ENCODE measurements around the gene MYOM3. TPM values are rescaled to one million over a fixed set of nuclear protein-coding genes. Genes with fewer than 3 reads are reported as not detected.

The MYOM3 gene
- total RNA-seq, 2 donors from 2014 or later = 2.3 to 4.3 TPM

DNA sequence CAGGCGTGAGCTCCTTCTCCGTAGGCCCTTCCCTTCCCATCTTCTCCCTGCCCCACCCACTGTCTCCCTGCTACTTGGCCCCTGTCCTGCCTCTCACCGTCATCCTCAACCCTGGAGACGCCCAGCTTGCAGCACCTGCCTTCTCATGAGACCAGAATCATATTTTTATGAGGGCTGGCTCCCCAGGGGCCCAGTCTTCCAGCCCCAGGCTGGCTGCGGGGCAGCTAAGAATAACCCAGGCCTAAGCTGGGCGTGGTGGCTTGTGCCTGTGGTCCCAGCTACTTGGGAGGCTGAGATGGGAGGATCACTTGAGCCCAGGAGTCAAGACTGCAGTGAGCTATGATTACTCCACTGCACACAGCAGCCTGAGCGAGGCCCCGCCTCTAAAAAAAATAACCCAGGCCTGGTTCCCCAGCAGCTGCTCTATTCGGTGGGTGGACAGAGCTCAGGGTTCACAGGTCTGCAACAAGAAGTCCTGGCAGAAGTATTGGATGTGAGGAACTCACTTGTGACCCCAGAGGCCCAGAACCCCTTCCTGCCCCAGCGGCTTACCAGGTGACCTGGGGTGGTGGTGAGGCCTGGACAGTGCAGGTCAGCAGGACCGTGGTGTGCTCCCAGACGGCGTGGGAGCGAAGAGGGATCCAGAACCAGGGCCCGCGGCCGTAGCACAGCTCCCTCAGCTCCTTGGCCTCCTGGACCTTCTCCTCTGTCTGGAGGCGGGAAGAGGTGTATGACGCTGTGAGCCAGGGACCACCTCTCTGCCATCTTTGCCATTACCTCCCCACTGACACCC is 6.4 kb downstream of the MYOM3 start:
- ATAC-seq (no peak), DNase-seq (no peak)
- WGBS, 2 donors = 86% methylated on average over 13 to 19 of the region's 19 CpGs
- Histone ChIP-seq H3K4me1 (peaks cover 24% of the 10 kb centered on the region), H3K4me3 (no peak overlapping the region), H3K27ac (no peak overlapping the region), H3K36me3 (replicated peaks in 1 of 2; ENCODE audit: insufficient read depth in 1 of 2, low read depth in 2 of 2) (no peaks in the 10 kb centered on the region), H3K9me3 (no peaks in the 10 kb centered on the region), H3K27me3 (no peaks in the 10 kb centered on the region)
- no peak for TF ChIP-seq POLR2A (IDR thresholded peaks at IDR 0.05)
- TF ChIP-seq, protein P1, sequence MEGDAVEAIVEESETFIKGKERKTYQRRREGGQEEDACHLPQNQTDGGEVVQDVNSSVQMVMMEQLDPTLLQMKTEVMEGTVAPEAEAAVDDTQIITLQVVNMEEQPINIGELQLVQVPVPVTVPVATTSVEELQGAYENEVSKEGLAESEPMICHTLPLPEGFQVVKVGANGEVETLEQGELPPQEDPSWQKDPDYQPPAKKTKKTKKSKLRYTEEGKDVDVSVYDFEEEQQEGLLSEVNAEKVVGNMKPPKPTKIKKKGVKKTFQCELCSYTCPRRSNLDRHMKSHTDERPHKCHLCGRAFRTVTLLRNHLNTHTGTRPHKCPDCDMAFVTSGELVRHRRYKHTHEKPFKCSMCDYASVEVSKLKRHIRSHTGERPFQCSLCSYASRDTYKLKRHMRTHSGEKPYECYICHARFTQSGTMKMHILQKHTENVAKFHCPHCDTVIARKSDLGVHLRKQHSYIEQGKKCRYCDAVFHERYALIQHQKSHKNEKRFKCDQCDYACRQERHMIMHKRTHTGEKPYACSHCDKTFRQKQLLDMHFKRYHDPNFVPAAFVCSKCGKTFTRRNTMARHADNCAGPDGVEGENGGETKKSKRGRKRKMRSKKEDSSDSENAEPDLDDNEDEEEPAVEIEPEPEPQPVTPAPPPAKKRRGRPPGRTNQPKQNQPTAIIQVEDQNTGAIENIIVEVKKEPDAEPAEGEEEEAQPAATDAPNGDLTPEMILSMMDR (IDR thresholded peaks at IDR 0.05) = no peak
- intact Hi-C loops (cut with DNase I) = no loop called here

DNA sequence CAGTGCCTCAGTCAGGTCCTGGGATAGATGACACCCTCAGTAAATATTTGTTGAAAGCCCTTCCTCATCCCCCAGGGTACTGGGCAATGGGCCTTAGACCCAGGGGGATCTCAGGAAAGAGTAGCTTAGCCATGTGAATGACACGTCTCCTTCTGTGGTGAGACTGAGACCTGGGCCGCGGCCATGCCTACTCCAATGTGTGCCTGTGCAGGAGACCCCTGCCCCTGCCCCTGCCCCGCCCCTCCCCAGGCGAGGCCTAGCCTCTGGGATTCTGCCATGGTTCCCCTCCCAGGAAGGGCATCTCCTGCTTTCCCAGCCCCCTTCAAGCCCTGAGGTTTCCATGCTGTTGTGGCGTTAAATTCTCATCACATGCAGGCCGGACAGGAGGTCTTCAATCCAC is 7.1 kb downstream of the MYOM3 start:
- 88 to 96% methylated on average over 3 to 6 of the region's 7 CpGs for WGBS, 2 donors
- no peak overlapping the region for H3K4me3 ChIP-seq
- H3K36me3 ChIP-seq (replicated peaks in 1 of 2; ENCODE audit: insufficient read depth in 1 of 2, low read depth in 2 of 2) = no peaks in the 10 kb centered on the region
- H3K27ac ChIP-seq = no peak overlapping the region
- DNase-seq (no peak), ATAC-seq (no peak)
- intact Hi-C loops (cut with DNase I) = no loop called here
- H3K27me3 ChIP-seq = no peaks in the 10 kb centered on the region
- no peaks in the 10 kb centered on the region for H3K9me3 ChIP-seq
- H3K4me1 ChIP-seq = peaks cover 26% of the 10 kb centered on the region
- TF ChIP-seq, protein P1 (IDR thresholded peaks at IDR 0.05) = no peak
- TF ChIP-seq POLR2A (IDR thresholded peaks at IDR 0.05) = no peak

DNA sequence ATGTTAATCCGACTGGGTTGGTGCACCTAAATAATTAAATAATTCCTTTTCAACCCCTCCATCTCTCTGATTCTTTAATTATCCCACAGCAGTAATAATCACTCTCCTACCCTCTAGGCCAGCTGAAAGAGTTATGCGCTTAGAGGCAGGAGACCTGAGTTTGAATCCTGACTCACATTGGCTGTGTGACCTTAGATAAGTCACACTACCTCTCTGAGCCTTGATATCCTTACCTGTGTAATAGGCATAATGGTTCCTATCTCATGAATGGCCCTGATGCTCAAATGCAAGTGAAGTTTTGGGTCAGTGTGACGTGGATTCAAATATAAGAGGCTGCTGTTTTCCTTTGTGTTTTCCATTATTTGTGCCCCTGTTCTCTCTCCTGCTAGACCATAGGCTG is 8.1 kb downstream of the MYOM3 start:
- no peaks in the 10 kb centered on the region for H3K36me3 ChIP-seq (replicated peaks in 1 of 2; ENCODE audit: insufficient read depth in 1 of 2, low read depth in 2 of 2)
- TF ChIP-seq, protein P1 (IDR thresholded peaks at IDR 0.05) = no peak
- no peak for TF ChIP-seq POLR2A (IDR thresholded peaks at IDR 0.05)
- no peak for DNase-seq
- H3K9me3 ChIP-seq = no peaks in the 10 kb centered on the region
- H3K4me3 ChIP-seq = no peak overlapping the region
- 85 to 90% methylated on average over 3 of the region's 3 CpGs for WGBS, 2 donors
- H3K4me1 ChIP-seq = peaks cover 36% of the 10 kb centered on the region
- no peaks in the 10 kb centered on the region for H3K27me3 ChIP-seq
- no peak for ATAC-seq
- intact Hi-C loops (cut with DNase I) = no loop called here
- peak overlapping the region in 2 of 4 donors; percentile 13 to 66 for H3K27ac ChIP-seq

DNA sequence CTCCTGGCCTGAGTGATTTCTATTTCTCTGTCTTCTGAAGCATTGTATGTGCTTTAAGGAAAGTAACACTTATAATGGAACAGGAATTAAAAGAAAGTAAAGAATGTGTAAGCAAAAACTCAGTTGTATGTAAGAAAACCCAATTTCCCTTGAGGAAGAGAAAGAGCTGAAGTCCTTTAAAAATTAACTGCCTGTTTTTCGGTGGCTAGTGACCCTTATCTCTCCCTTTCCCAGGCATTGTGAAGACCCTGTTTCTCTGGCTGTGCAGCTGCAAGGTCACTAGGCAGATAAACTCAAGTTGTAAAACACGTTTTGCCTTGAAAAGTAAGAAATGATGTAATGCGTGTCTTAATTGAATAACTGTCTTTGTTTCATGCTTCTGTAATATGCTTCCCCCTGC is 8.5 kb downstream of the MYOM3 start:
- Histone ChIP-seq H3K36me3 (replicated peaks in 1 of 2; ENCODE audit: insufficient read depth in 1 of 2, low read depth in 2 of 2) (no peaks in the 10 kb centered on the region), H3K27ac (peak overlapping the region in 3 of 4 donors; percentile 13 to 68 (median 66)), H3K4me1 (peaks cover 41% of the 10 kb centered on the region), H3K27me3 (no peaks in the 10 kb centered on the region), H3K9me3 (no peaks in the 10 kb centered on the region), H3K4me3 (no peak overlapping the region)
- 12 to 23% methylated on average over 3 of the region's 3 CpGs for whole genome bisulfite sequencing, 2 donors
- DNase-seq (no peak), ATAC-seq (no peak)
- intact Hi-C loops (cut with DNase I) = no loop called here
- TF ChIP-seq POLR2A (IDR thresholded peaks at IDR 0.05) = no peak
- TF ChIP-seq, protein P1 (IDR thresholded peaks at IDR 0.05) = no peak

DNA sequence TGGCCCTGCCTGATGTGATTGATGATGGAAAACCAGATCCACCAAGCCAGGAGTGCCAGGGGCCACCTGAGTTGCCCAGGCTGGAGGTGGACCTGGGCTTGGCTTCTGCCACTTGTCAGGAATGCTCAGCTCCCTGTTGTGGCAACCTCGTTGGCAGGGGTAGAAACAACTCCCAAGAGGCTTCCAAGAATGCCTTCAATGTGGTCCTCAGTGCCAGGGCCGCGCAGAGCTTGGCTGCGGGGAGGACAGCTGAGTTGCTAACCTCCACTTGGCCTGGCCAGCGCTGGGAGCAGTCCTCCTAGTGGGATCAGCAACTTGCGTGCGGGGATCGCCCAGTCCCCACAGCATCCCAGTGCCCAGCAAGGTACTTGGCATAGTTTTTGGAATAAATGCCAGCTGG is 9.0 kb downstream of the MYOM3 start:
- H3K27me3 ChIP-seq = no peaks in the 10 kb centered on the region
- H3K27ac ChIP-seq = peak overlapping the region in 3 of 4 donors; percentile 13 to 68 (median 66)
- H3K9me3 ChIP-seq = no peaks in the 10 kb centered on the region
- H3K4me3 ChIP-seq = no peak overlapping the region
- intact Hi-C loops (cut with DNase I) = no loop called here
- ATAC-seq = peak; percentile 90
- WGBS, 2 donors = 41 to 46% methylated on average over 5 to 8 of the region's 8 CpGs
- TF ChIP-seq, protein P1 (IDR thresholded peaks at IDR 0.05) = no peak
- TF ChIP-seq POLR2A (IDR thresholded peaks at IDR 0.05) = peak in 1 of 3 donors; percentile 14
- H3K4me1 ChIP-seq = peaks cover 42% of the 10 kb centered on the region
- H3K36me3 ChIP-seq (replicated peaks in 1 of 2; ENCODE audit: insufficient read depth in 1 of 2, low read depth in 2 of 2) = no peaks in the 10 kb centered on the region
- DNase-seq = peak; percentile 70 to 77 (median 72)

Data from body of pancreas (tissue), 4 donors.